Epithelial cell of prostate (primary cell): ENCODE measurements around the gene ADCY9.

Source experiments
- DNase-seq: peaks from one replicate; pipeline ENCODE4 v3.0.0-alpha.2; 2011; ENCODE audit warnings: low read depth, low spot score
- H3K27ac ChIP-seq: fragments of 450-650 bp; 2 replicates; pipeline ENCODE4 v1.5.1; 2017; ENCODE audit warnings: mild to moderate bottlenecking

ADCY9 gene

GRCh38 chr16:4097826-4098240 is 18.4 kb downstream of the ADCY9 start:
- H3K27ac ChIP-seq = no peak overlapping the region
- no peak for DNase-seq

- no peak overlapping the region for H3K27ac ChIP-seq
- DNase-seq = no peak
Measured at GRCh38 chr16:4096509-4096908, 19.7 kb downstream of the ADCY9 start.

- no peak for DNase-seq
- no peak overlapping the region for H3K27ac ChIP-seq
Measured at GRCh38 chr16:4094127-4094773, 22.0 kb downstream of the ADCY9 start.

- DNase-seq = no peak
- no peak overlapping the region for H3K27ac ChIP-seq
Measured at GRCh38 chr16:4093495-4094126, 22.6 kb downstream of the ADCY9 start.

GRCh38 chr16:4092547-4093265 is 23.5 kb downstream of the ADCY9 start:
- no peak for DNase-seq
- no peak overlapping the region for H3K27ac ChIP-seq

GRCh38 chr16:4091240-4092012 is 24.8 kb downstream of the ADCY9 start:
- no peak for DNase-seq
- no peak overlapping the region for H3K27ac ChIP-seq

GRCh38 chr16:4090351-4090851 is 25.8 kb downstream of the ADCY9 start:
- H3K27ac ChIP-seq = no peak overlapping the region
- no peak for DNase-seq

GRCh38 chr16:4089811-4090301 is 26.4 kb downstream of the ADCY9 start:
- DNase-seq = no peak
- H3K27ac ChIP-seq = no peak overlapping the region

GRCh38 chr16:4089251-4089810 is 26.9 kb downstream of the ADCY9 start:
- H3K27ac ChIP-seq = no peak overlapping the region
- no peak for DNase-seq

GRCh38 chr16:4087990-4088577 is 28.2 kb downstream of the ADCY9 start:
- no peak for DNase-seq
- no peak overlapping the region for H3K27ac ChIP-seq

- H3K27ac ChIP-seq = no peak overlapping the region
- DNase-seq = no peak
Measured at GRCh38 chr16:4087099-4087885, 28.9 kb downstream of the ADCY9 start.

- no peak for DNase-seq
- H3K27ac ChIP-seq = no peak overlapping the region
Measured at GRCh38 chr16:4086153-4086552, 30.1 kb downstream of the ADCY9 start.

- no peak overlapping the region for H3K27ac ChIP-seq
- no peak for DNase-seq
Measured at GRCh38 chr16:4085405-4085970, 30.8 kb downstream of the ADCY9 start.

- no peak for DNase-seq
- H3K27ac ChIP-seq = no peak overlapping the region
Measured at GRCh38 chr16:4083347-4083870, 32.8 kb downstream of the ADCY9 start.

GRCh38 chr16:4082474-4083044 is 33.7 kb downstream of the ADCY9 start:
- no peak overlapping the region for H3K27ac ChIP-seq
- no peak for DNase-seq

GRCh38 chr16:4081521-4082021 is 34.7 kb downstream of the ADCY9 start:
- no peak overlapping the region for H3K27ac ChIP-seq
- DNase-seq = no peak

- no peak overlapping the region for H3K27ac ChIP-seq
Measured at GRCh38 chr16:4081047-4081446, 35.2 kb downstream of the ADCY9 start.

GRCh38 chr16:4077174-4077649 is 39.0 kb downstream of the ADCY9 start:
- no peak overlapping the region for H3K27ac ChIP-seq
- DNase-seq = no peak

More at GRCh38 chr16:4081047-4081446, 35.2 kb downstream of the ADCY9 start:
- DNase-seq = no peak
